Femur (tissue), 1 donor: ENCODE results near the gene DENND5A.
"Not testable (repeated sequence)": the region's sequence is repeated elsewhere in the genome, so short reads cannot be mapped to it uniquely, and the experiment has no call there.

Experiments
- DNase-seq: peaks from one replicate; pipeline ENCODE4 v3.0.0-alpha.2; 2017

DENND5A gene

DNA sequence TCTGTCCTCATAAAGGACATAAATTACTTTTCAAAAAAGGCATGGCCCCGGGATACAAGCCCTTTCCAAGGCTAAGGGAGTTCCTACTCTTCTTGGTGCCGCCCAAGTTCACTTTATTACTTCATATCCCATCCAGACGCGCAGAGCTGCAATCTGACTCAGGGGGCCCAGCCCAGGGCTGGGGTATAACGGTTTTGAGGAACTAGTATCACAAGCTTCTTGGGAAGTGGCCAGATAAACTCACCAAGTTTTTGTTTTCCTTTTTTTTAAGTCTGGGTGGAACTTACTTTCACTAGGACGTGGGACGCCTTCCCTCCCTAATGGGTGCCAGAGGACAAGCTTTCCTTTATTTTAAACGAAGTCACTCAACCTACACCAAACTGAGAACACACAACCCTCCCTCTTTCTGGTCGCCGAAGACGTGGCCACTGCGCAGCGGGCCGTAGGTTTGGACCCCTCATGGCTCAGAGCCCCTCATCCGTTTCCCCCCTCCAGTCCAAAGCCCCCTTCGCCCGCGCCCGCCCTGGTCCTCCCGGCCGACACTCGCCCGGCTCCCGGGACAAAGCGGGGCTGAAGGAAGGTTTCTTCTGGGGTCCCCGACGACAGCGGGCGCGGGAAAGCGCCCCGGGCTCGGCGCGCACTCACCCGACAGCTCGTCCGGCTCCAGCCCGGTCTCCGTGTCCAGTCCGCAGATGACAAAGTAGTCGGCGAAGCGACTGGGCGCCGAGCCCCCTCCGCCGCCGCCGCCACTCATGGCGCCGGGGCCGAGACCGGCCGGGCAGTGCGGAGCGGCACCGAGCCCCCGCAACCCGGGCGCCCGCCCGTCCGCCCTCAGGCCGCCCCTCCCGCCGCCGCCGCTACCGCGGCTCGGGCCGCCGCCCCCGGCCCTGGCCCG is 587 bp downstream of the DENND5A start:
- DNase-seq: peak; percentile 87

DNA sequence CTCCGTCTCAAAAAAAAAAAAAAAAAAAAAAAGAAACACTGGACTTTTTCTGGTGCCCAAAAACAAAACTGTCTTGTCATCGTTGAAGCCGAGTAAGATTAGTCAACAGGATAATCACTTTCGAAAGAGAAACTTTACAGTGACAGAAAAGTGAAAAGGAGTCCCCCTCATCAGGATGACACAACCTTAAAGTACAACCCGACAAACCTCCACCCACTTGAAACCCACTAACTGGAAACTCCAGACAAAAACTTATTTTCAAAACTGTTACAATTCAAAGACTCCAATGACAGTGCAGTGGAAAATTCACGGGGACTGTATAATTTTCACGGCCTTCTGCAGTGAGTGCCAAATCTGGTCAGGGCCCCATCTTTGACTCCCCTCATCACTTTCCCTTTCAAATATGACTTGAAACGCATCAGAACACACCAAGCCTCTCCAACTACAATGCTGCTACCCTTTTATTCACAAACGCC is 1.3 kb downstream of the DENND5A start:
- DNase-seq: no peak

DNA sequence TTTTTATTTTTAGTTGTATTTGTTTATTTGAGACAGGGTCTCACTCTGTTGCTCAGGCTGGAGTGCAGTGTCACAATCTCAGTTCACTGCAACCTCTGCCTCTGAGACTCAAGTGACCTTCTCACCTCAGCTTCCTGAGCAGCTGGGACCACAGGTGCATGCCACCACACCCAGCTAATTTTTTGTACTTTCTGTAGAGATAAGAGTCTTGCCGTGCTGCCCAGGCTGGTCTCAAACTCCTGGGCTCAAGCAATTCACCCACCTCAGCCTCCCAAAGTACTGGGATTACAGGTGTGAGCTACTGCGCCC is 4.4 kb downstream of the DENND5A start:
- not testable (repeated sequence) for DNase-seq

DNA sequence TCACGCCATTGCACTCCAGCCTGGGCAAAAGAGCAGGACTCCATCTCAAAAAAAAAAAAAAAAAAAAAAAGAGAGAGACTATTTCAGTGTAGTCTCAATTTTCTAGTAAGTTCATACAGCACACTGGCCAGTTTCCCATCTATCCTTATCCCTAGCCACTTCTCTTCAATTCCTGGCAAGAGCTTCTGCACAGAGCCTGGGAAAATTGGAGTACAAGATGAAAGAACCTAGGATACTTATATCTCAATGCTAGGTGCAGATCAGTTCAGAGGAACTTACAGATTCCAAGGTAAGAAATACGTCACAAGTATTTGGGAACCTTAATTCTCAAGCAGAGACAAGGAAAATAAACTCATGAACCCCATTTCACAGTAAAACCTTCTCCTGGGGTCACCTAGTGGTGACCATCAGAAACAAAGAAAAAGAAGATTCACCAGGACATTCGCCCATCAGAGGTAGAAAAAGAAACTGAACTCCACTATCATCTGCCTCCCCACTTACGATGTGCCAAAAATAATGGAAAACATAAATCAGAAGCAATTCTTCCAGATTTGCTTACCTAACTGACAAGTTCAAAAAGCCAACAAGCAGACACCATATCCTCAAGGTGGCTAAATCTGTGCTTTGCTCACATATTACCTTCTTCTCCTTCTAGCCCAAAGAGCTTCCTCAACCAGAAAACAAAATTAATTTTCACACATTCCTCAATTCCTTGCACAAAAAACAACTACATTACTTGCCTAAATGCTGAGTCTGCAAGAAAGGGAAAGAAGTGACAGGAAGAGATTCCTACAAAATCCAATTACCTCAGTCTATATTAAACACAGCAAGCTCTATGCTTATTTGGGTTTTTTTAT is 4.9 kb downstream of the DENND5A start:
- no peak for DNase-seq

DNA sequence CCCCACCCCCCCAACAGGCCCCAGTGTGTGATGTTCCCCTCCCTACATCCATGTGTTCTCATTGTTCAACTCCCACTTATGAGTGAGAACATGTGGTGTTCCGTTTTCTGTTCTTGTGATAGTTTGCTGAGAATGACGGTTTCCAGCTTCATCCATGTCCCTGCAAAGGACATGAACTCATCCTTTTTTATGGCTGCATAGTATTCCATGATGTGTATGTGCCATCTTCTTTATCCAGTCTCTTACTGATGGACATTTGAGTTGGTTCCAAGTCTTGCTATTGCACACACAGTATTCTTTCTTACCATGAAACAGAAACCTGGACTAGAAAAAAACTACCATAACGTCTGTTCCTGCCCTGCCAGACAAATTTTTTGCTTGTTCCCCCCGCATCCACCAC is 6.9 kb downstream of the DENND5A start:
- DNase-seq: not testable (repeated sequence)

DNA sequence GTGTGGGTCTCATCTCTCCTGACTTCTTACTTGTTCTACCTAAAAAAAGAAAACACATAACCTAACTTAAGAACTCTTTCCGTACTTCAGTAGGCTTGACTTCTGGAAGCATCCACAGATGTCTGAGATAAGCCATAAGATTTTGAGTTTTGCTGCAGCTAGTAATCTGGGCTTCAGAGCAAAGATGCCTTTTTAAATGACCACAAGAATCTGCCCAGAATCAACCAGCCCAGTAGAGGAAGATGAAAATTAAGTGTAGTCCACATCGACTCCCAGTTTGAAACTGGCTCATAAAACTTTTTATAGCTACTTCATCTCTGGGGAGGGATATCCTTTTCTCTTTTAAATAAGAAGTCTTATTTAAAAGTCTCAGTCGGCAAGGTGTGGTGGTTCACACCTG is 10.7 kb downstream of the DENND5A start:
- DNase-seq: no peak

- no peak for DNase-seq
Measured at GRCh38 chr11:9253086-9253485, 12.1 kb downstream of the DENND5A start.

DNA sequence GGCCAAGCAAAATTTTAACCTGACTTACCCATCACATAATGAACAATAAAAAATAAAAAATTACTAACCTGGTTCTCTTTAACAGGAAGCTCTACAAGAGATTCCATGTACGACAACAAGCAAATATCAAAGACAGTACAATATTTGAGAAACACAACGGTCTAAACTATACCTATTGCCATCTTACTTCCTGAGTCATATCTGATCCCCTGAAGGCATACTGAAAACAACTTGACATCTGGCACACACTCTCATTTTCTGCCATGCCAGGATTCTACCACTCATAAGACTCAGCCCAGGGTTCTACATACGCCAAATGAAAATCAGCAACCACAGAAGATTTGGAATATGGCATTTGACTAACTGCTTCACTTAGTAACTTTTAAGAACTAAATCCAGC is 13.8 kb downstream of the DENND5A start:
- DNase-seq: no peak

- DNase-seq: no peak
Measured at GRCh38 chr11:9250139-9250582, 15.0 kb downstream of the DENND5A start.

DNA sequence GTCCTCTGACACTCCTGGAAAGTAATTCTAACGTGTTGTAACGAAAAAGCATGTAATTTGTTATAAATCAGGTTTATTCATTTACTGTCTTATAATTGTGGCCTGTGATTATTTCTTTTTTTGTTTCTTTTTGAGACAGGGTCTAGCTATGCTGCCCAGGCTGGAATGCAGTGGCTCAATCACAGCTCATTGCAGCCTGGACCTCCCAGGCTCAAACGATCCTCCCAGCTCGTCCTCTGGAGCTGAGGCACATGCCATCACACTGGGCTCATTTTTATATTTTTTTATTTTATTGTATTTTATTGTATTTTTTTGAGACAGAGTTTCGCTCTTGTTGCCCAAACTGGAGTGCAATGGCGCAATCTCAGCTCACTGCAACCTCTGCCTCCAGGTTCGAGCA is 15.9 kb downstream of the DENND5A start:
- no peak for DNase-seq

GRCh38 chr11:9247863-9248262 is 17.3 kb downstream of the DENND5A start:
- DNase-seq: no peak

DNA sequence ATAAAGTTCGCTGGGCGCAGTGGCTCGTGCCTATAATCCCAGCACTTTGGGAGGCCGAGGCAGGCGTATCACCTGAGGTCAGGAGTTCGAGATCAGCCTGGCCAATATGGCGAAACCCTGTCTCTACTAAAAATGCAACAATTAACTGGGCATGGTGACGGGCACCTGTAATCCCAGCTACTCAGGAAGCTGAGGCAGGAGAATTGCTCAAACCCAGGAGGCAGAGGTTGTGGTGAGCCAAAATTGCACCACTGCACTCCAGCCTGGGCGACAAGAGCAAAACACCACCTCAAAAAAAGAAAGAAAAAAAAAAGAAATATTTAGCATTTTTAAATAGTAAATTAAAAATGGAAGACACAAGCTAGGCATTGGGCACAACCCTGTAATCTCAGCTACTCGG is 28.9 kb downstream of the DENND5A start:
- not testable (repeated sequence) for DNase-seq

DNA sequence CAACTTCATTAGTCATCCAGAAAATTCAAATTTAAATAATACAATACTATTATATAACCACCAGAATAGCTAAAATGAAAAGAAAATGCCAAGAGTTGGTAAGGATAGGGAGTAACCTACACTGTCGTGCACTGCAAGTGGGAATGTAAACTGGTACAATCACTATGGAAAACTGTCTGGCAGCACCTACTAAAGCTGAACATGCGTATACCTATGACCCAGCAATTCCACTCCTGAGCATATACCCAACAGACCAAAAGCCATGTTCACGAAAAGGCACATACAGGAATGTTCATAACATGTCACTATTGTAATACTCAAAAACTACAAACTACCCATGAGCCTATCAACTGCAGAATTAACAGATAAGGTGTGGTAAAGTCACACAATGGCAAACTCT is 32.7 kb downstream of the DENND5A start:
- DNase-seq: no peak

DNA sequence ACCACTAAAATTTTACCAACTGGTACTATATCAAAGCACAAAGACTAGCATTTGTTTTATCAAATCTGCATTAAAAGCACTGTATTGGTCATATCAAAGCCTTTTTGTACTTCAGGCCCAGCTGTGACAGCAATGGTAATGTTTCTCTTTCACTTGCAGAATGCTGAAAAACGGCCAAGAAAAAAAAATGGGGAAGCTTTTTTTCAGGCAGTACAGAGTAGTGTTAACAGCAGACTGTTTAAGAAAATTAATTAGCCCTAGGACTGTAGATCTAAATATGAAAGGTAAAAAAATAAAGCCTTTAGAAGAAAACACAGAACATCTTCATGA is 33.3 kb downstream of the DENND5A start:
- DNase-seq: no peak

- DNase-seq: no peak
Measured at GRCh38 chr11:9230296-9230695, 34.9 kb downstream of the DENND5A start.

DNA sequence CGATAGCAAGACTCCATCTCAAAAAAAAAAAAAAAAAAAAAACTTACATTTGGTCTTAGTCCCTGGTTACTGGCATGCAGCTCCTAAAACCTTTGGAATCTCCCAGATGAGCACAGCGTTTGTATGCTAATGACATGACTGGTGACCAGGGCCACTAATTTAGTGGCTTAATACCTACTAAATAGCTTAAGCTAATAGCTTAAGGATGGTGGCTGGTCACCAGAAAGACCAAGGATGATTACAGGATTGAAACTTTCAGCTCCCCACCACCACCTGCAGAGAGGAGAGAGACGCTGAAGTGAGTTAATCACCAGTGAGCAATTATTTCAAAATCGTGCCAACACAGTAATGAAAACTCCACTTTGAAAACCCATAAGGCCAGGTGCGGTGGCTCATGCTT is 37.1 kb downstream of the DENND5A start:
- no peak for DNase-seq

GRCh38 chr11:9225748-9226298 is 39.3 kb downstream of the DENND5A start:
- DNase-seq: no peak

DNA sequence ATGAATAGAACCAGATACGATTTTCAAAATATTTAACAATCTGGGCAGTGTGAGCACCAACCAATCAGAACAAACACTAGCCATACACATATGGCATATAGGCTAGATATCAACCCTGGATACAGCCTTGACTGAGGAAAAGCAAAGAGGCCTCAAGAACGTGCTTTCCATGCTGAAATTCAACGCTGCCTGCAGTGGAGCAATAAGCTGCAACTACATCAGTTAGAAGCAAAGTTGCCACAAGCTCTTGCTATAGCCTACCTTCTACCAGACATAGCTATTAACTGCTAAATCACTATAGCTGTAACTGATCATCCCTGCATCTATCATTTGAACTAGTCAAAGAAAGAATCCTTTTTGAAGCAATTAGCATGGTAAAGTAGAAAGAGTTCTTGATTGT is 42.5 kb downstream of the DENND5A start:
- no peak for DNase-seq

DNA sequence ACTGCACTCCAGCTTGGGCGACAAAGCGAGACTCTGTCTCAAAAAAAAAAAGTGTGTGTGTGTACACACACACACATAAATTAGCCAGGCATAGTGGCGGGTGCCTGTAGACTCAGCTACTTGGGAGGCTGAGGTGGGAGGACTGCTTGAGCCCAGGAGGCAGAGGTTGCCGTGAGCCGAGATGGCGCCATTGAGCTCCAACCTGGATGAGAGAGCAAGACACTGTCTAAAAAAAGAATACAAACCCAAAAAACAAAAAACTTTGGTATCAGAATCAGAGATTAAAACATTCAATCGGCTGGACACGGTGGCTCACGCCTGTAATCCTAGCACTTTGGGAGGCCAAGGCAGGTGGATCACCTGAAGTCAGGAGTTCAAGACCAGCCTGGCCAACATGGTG is 44.3 kb downstream of the DENND5A start:
- DNase-seq: not testable (repeated sequence)

GRCh38 chr11:9219572-9219971 is 45.6 kb downstream of the DENND5A start:
- DNase-seq: peak; percentile 29

- no peak for DNase-seq
Measured at GRCh38 chr11:9219115-9219514, 46.0 kb downstream of the DENND5A start.

- no peak for DNase-seq
Measured at GRCh38 chr11:9214765-9215164, 50.4 kb downstream of the DENND5A start.

DNA sequence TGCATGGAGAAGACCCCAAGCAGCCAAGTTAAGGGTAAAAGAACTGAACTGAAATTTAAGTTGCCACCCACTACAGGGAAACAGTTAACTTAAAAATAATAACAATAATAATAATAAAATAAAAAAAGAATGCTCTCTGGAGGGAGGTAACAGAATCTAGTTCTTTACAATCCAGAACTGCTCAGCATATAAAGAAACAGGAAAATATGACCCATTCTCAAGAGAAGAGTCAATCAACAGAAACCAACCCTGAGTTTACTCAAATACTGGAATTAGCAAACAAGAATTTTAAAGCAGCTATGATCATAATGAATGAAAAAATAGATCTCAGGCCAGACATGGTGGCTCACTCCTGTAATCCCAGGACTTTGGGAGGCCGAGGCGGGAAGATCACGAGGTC is 53.8 kb downstream of the DENND5A start:
- DNase-seq: no peak

GRCh38 chr11:9210922-9211320 is 54.2 kb downstream of the DENND5A start:
- DNase-seq: no peak
